Measurements from ENCODE around the gene GRB10. TPM values are rescaled to one million over a fixed set of nuclear protein-coding genes. Genes with fewer than 3 reads are reported as not detected.

GRB10 gene
- total RNA-seq, 4 donors from 2014 or later, result 54.0 to 69.1 (median 61.6) TPM

DNA sequence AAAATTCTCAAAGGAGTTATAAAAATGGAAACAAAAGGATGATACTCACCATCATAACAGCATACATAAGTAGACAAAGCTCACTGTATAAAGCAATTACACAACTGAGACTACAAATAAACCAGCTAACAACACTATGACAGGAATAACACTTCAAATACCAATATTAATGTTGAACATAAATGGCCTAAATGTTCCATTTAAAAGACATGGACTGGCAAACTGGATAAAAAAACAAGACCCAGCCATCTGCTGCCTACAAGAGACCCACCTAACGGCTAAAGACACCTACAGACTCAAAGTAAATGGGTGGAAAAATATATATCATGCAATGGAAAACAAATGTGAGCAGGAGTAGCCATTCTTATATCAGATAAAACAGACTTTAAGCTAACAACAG lies 148.3 kb downstream of the GRB10 start:
- Histone ChIP-seq H3K9me3 (no peaks in the 10 kb centered on the region), H3K27me3 (no peaks in the 10 kb centered on the region), H3K27ac (replicated peaks in 1 of 4) (no peak overlapping the region), H3K4me1 (peaks cover 23 to 35% (median 27%) of the 10 kb centered on the region in 4 donors), H3K36me3 (no peaks in the 10 kb centered on the region), H3K4me3 (no peak overlapping the region)
- intact Hi-C loops (cut with DNase I), result no loop called here
- TF ChIP-seq POLR2AphosphoS5 (IDR thresholded peaks at IDR 0.05) (no peak), POLR2A (IDR thresholded peaks at IDR 0.05; ENCODE audit: low read depth) (no peak), EP300 (IDR thresholded peaks at IDR 0.05) (no peak), CTCF (IDR thresholded peaks at IDR 0.05) (no peak)
- no peak for DNase-seq (ENCODE audit: extremely low spot score)
- WGBS, result 91% methylated on average over 1 of the region's 1 CpG

GRCh38 chr7:50633414-50633710 lies 149.3 kb downstream of the GRB10 start:
- 93% methylated on average over 1 of the region's 1 CpG for WGBS
- Histone ChIP-seq H3K27me3 (no peaks in the 10 kb centered on the region), H3K9me3 (no peaks in the 10 kb centered on the region), H3K4me1 (peaks cover 25 to 39% (median 33%) of the 10 kb centered on the region in 4 donors), H3K36me3 (no peaks in the 10 kb centered on the region), H3K27ac (replicated peaks in 1 of 4) (no peak overlapping the region), H3K4me3 (no peak overlapping the region)
- intact Hi-C loops (cut with DNase I), result no loop called here
- TF ChIP-seq CTCF (IDR thresholded peaks at IDR 0.05), result no peak
- TF ChIP-seq POLR2AphosphoS5 (IDR thresholded peaks at IDR 0.05), result no peak
- no peak for TF ChIP-seq POLR2A (IDR thresholded peaks at IDR 0.05; ENCODE audit: low read depth)
- no peak for DNase-seq (ENCODE audit: extremely low spot score)

DNA sequence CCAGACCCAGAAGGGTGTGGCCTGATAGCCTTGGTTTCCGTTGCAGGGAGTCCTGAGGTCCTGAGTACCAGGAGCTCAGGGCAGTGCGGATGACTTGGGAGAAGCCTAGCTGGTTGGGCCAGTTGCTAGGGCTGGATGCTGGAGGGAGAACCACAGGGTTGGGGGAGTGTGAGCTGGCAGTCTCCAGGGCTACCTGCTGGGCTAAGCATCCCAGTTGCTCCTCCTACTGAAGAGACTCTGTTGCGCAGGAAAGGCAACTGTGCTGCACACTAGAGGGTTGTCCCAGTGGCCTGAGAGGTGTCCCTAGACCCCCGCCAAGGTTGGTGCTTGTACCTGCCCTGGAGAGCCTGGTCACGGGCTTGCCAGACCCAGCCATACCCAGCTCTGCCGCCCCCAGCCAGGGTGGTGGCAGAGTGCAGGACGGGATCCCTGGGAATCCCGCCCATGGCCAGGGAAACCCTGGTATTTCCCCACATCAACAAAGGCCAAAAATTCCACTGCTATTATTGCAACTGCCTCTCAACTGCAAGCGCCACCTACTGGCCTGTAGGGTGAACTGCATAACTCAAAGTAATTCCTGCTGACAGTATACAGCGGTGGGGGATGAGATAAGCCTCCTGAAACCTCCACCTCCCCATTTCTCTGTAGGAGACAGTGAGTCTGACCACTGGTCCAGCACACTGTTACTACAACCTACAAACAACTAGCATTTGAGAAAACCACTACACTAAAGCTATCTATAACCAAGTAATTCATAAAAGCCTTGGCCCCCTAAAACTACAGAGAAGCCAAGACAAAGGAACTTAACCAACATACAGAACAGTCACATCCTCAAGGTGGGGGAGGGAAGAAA lies 149.9 kb downstream of the GRB10 start:
- Histone ChIP-seq H3K9me3 (no peaks in the 10 kb centered on the region), H3K36me3 (peaks cover 0 to 1% (median 0%) of the 10 kb centered on the region in 4 donors), H3K27ac (replicated peaks in 1 of 4) (no peak overlapping the region), H3K4me3 (no peak overlapping the region), H3K4me1 (peaks cover 25 to 39% (median 33%) of the 10 kb centered on the region in 4 donors), H3K27me3 (no peaks in the 10 kb centered on the region)
- intact Hi-C loops (cut with DNase I), result no loop called here
- DNase-seq (ENCODE audit: extremely low spot score), result no peak
- 73% methylated on average over 6 of the region's 10 CpGs for WGBS
- TF ChIP-seq POLR2AphosphoS5 (IDR thresholded peaks at IDR 0.05), result no peak
- no peak for TF ChIP-seq EP300 (IDR thresholded peaks at IDR 0.05)
- TF ChIP-seq CTCF (IDR thresholded peaks at IDR 0.05), result peak; percentile 53 to 76 (median 57)
- no peak for TF ChIP-seq POLR2A (IDR thresholded peaks at IDR 0.05; ENCODE audit: low read depth)

GRCh38 chr7:50631639-50632038 lies 151.1 kb downstream of the GRB10 start:
- Histone ChIP-seq H3K27ac (replicated peaks in 1 of 4) (no peak overlapping the region), H3K27me3 (no peaks in the 10 kb centered on the region), H3K4me3 (no peak overlapping the region), H3K36me3 (peaks cover 0 to 12% (median 3%) of the 10 kb centered on the region in 4 donors), H3K4me1 (peaks cover 25 to 39% (median 33%) of the 10 kb centered on the region in 4 donors), H3K9me3 (no peaks in the 10 kb centered on the region)
- 89% methylated on average over 7 of the region's 7 CpGs for WGBS
- TF ChIP-seq EP300 (IDR thresholded peaks at IDR 0.05) (no peak), POLR2A (IDR thresholded peaks at IDR 0.05; ENCODE audit: low read depth) (no peak), POLR2AphosphoS5 (IDR thresholded peaks at IDR 0.05) (no peak), CTCF (IDR thresholded peaks at IDR 0.05) (no peak)
- no peak for DNase-seq (ENCODE audit: extremely low spot score)
- intact Hi-C loops (cut with DNase I), result no loop called here
